Stimulated activated CD4-positive, alpha-beta T cell treated with anti-CD3 and anti-CD28 coated beads, Interleukin-1b, Interleukin-23, amount 100 ng/mL, for 24 hours (primary cell): ENCODE measurements around the gene MAN1C1.

ENCODE experiments used
- DNase-seq, 4 experiments: peaks; one replicate each; pipeline ENCODE4 v3.0.0-alpha.2; 2020; ENCODE audit warnings: low read depth in 4 of 4, low spot score in 1 of 4

The MAN1C1 gene

DNA sequence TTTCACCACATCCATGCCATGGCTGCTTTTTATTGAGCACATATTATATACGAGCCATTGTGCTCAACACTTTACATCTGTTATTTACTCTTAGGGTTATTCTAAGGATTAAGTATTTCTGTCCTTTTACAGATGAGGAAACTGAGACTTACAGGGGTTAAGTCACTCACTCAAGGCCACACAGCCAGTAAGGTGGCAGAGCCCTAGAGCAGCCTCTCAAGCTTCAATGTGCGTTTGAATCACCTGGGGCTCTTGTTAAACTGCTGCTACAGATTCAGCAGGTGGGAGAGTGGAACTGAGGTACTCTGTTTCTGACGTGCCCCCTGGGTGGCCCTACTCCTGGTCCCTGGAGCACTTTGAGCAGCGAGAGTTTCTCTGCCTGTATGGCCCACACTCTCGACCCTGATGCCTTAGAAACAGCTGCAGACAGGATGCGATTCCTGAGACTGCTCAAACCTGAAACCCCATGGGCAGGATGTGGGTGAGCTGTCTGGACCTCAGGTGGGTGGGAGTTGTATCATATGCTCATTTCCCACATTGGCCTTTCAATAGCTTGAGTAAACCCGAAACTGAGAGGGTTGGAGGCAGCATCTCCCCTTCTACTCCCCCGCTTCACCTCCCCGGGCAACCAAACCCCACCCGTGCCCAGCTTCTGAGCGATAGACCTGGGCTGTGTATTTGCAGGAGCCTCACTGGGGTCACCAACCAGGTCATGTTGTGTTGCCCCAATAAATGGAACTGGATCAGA lies 59.3 kb downstream of the MAN1C1 start:
- DNase-seq: peak; percentile 39 to 75 (median 47)

DNA sequence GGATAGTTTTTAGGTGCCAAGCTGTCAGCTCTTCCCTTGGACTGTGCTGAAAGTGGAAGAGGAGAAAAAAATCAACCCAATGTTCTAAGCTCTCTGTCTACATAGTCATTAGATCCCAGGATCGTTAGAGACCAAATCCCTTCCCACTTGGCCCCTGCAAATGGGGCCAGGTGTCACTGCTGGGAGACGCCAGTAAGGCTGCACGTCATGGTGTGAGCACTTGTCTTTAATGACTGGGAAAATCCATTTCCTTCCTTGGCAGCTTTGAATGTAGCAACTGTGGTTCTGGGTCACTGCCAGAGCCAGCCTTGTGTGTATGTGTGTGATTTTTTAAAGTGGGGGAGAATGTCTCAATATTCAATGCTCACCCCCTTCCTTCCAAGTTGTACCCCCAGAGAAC lies 59.9 kb downstream of the MAN1C1 start:
- DNase-seq: no peak

DNA sequence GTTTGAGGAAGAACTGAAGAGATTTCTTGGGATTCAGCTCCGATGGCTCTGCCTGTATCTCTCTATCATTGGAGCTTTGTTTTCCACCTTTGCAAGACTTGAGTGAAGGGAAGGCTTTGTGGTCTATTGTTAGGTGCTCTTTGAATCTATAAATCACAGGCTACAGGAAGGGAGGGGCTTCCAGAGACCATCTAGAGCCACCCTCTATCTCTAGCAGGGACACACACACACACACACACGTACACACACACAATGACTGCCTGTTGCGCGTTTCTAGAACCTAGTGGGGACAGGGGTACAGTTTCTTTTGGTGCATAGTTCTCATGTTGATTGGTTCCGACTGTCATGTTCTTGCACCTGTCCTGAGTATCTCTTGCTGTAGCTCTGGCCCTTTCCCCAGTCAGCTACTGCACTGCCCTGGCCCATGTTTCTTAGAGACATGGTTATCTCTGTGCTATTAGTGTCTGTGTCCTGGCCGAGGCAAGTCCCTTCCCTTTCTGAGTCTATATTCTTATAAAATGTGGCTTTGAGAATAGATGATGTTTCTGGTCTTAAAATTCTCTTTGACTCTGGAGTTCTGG lies 60.7 kb downstream of the MAN1C1 start:
- no peak for DNase-seq

GRCh38 chr1:25679171-25679570 lies 62.6 kb downstream of the MAN1C1 start:
- DNase-seq: no peak

DNA sequence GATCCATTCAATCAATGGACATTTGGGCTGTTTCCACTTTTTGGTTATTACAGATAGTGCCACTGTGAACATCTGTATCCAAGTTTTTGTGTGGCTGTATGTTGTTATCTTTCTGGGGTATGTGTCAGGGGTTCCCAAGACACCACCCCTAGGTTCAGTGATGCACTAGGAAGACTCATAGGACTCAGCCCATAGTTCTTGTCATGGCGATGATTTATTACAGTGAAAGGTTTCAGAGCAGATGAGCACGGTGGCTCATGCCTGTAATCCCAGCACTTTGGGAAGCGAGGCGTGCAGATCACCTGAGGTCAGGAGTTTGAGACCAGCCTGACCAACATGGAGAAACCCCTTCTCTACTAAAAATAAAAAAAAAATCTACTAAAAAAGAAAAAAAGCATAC lies 64.1 kb downstream of the MAN1C1 start:
- DNase-seq: no peak

- no peak for DNase-seq
These were observed 65.5 kb downstream of the MAN1C1 start for GRCh38 chr1:25682059-25682601.

DNA sequence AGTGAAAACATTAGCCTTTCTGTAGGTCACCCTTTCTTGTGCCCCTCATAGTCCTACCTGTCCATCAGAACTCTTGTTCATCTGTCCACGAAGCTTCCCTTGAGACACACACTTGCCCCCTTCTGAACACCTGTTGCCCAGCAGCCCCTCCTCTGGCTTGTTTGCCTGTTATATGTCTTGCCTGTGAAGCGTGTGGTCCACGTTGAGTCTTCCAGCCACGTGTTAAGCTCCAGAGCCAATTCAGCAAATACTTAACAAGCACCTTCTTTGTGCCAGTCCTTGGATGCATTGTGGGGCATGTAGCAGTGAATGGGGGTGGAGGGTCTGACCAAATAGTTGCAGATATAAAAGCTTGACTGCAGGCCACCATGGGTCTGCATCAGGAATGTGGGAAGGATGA lies 66.6 kb downstream of the MAN1C1 start:
- no peak for DNase-seq

DNA sequence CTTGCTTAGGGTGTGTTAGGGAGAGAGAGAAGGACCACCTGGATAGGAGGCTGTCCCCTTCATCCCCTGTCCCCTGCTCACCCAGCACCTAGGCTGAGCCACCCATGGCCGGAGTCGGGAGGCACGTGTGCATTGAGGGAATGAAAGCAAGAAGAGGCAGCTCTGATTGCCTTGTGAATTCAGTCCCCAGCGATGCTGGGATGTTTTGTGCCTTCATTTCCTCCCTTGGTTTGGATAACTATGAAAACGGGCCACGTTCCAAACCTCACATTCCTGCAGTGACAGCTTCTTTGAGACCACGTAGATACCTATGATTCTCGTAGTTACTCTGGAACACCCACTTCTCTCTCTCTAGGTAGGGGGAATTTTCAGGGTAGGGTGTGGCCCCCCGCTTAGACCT lies 67.1 kb downstream of the MAN1C1 start:
- DNase-seq: no peak

DNA sequence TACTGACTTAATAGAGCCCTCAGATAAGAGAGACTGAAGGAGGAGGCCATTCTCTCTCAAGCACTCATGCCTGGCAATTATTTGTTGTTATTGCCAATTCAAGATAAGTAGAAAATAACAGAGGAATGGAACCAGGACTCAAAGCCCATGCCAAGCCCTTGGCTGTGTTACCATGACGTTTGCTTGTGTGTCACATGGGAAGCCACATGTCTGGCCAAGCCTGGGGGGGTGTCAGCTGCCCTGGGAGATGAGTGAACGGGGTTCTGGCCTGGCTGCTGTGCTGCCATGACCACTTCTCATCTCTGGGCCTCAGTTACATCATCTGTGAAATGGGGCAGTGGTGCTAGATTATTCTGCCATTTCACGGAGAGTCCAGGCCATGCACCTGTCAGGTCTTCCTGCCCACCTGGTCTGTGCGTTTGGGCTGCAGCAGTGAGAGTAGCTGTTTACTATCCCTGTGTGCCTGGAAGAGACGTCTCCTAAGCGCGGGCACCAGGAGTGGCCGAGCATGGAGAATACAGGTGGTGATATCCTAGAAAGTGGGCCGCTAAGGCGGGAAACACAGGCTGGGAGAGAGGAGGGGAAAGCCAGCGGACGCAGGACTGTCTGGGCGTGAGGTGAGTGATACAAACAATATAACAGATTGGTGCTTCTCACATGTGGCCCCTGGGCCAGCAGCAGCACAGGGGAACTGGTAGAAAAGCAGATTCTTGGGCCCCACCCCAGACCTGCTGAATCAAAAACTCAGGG lies 67.8 kb downstream of the MAN1C1 start:
- DNase-seq: no peak

GRCh38 chr1:25685211-25685750 lies 68.7 kb downstream of the MAN1C1 start:
- no peak for DNase-seq

DNA sequence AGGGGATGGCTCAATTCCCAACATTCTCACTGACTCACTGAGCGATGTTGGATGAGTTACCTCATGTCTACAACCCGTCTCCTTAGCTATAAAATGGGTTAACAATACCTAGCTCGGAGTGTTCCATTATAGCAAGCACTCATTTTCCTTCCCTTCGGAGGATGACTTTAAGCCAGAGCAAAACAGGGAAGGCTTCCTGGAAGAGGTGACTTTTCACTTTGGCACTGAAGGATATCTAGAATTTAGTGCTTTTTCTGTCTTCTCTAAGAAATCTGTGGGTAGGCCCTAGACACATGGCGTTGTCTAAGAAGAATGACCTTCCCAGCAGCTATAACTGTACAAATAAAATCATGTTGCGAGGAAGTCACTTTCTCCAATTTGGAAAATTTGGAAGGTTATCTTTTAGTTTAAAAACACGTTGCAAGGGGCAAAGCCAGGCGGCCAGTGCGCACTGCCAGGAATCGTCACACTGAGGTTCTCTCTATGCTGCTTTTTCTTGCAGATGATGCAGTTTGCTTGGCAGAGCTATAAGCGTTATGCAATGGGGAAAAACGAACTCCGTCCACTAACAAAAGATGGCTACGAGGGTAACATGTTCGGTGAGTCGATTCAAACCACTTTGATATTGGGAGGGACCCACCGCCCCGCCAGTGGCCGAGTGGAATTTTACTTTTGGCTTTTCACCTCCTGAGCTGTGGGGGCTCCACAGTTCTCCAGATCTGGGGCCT lies 69.5 kb downstream of the MAN1C1 start:
- no peak for DNase-seq

DNA sequence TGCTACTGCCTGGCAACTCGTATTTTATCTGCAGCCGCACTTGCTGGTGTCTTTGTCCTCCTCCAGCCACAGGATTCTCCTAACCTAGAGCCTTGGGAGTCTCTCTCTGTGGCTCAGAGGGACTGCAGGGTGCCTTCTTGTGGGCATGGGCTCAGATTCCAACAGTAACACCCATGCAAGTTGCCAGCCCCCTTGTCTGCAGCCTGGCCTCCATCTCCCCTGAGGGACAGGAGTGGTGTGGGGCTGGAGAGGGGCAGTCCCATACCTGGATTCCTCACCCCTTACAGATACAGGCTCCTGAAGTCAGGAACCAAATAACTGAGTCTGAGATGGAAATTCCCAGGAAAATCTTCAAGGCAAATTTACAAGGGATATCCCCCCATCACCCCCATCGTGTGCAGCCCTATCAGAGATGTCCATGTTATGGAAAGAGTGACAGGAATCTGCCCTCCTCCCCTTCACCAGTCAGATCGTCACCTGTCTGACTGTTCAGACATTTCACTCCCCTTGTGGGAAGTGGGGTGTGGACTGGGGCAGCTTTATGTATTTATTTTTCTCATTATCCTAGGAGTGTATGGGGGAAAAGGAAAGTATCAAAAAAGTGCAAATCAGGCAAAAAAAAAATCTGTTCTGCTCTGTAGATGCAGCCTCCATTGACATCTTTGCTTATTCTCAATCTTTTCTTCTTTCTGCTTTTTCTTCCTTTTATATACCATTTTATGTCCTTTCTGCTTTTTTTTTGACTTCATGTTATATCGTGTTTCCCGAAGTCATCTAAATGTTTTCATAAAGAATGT lies 70.8 kb downstream of the MAN1C1 start:
- DNase-seq: no peak

- DNase-seq: no peak
These were observed 72.0 kb downstream of the MAN1C1 start for GRCh38 chr1:25688390-25689119.

DNA sequence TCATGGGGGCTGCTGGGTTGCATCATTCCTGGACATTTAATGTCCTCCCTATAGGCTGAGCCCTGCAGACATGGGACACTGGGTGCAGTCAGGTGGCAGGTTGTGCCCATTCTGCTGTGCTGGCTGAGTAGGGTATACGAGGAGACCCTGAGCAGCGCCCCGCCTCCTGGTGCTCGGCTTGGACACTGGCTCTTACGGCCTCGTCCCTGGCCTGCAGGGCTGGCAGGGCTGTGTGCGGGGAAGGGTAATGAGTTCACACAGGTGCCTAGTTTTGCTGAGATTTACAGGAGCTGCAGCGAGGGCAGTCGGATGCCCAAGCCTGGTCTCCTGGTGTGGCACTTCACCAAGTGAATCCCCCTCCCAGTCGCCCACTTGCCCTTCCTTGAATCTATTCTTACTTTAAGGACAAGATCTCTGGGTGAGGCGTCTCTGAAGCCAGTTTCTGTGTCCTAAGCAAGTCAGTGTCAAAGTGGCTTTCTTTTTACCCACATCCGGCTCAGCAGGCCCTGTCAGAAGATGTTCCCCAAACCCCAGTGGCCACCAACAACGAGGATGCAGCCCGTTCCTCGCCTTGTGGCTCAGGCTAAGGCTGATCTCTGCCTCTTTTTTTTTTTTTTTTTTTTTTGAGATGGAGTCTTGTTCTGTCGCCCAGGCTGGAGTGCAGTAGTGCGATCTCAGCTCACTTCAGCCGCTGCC lies 73.2 kb downstream of the MAN1C1 start:
- no peak for DNase-seq

GRCh38 chr1:25690396-25690956 lies 73.9 kb downstream of the MAN1C1 start:
- no peak for DNase-seq

GRCh38 chr1:25691211-25691610 lies 74.6 kb downstream of the MAN1C1 start:
- DNase-seq: no peak

DNA sequence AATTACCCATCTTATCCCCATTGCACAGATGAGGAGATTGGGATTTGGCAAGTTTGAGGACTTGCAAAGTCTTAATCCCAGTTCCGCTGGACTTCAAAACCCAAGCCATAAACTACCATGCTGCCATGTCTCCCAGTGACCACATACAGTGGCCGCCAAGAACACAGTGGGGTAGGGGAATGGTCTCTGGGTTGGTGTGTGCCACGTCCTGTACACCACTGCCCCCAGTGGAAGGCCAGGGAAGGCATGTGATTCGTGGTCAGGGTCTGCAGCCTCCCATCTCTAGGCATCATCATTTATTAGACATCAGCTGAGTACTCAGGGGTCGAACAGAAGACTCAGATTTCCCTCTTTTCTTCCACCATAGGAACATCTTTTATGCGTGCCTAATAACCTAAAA lies 76.0 kb downstream of the MAN1C1 start:
- no peak for DNase-seq

GRCh38 chr1:25694167-25695007 lies 77.8 kb downstream of the MAN1C1 start:
- DNase-seq: no peak
